ENCODE data around the gene ZBTB5.
"Not testable (repeated sequence)": the region's sequence is repeated elsewhere in the genome, so short reads cannot be mapped to it uniquely, and the experiment has no call there.

ZBTB5 gene

DNA sequence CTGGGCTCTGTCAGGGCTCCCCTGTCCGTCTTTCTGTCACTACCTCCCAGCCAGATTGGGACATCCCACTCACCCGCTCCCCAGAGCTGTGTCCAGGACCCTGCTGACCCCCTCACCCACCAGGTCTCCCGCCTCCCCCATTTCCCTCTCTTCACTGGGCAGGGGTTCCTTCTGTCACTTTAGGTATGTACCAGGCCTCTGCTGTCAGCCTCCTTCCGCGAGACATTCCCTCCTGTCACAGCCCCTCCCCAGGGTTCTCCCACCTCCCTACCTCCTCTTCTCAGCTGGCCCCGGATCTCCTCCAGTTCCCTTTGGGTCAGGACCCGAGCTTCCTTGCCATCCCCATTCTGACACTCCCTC is 21.0 kb upstream of the ZBTB5 start:
- DNase-seq: peak; percentile 66

DNA sequence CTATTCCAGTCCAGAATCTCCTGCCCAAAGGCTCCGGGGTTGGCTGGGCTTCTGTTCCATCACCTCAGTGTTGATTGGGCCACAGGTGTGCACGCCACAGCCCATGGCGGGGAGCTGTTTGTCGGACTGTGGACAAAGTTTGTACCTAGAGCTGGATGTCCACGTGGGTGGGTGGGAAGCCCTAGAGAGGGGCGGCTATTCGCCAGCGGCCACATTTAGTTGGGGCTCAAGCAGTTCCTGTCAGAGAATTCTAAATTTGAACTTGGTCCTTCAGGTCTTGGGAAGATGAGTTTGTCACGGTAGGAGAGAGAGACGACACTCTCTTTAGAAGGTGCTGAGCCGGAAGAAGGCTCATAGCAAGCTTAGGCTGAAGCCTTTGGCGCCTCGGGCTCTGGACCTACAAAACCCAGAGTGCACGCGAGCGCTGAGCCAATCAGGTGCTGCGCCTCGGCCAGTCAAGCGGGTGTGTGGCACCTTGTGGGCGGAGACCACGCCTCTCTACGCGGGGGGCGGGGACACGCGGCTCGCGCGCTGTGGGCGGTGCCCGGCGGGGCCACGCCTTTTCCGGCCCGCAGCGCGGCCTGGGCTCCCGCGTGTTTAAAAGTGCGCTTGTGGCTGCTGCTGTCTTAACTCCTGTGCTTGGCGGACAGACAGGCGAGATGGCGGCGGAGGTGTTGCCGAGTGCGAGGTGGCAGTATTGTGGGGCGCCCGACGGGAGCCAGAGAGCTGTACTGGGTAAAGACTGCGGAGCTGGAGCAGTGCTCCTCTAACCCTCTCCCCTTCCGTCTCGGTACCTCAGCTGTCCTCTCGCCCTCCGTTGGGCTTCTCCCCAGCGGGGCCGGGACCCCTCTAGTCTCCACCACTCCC is 20.4 kb upstream of the ZBTB5 start, which contains the start of gene POLR1E:
TSS of gene POLR1E (plus strand) at position 560 of the 867 bp plus-strand sequence. CDS start at position 660, 100 bp downstream.
- DNase-seq: peak; percentile 99

DNA sequence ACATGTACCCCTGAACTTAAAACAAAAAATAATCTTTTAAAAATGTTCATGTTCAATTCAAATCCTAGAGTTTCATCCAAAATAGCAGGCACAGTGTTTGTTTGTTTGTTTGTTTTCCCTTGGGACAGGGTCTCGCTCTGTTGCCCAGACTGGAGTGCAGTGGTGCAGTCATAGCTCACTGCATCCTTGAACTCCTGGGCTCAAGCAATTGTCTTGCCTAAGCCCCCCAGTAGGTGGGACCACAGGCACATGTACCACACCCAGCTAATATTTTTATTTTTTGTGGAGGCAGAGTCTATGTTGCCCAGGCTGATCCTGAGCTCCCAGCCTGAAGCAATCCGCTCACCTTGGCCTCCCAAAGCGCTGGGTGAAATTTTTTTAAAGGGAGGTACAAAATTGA is 15.5 kb upstream of the ZBTB5 start:
- no peak for DNase-seq

DNA sequence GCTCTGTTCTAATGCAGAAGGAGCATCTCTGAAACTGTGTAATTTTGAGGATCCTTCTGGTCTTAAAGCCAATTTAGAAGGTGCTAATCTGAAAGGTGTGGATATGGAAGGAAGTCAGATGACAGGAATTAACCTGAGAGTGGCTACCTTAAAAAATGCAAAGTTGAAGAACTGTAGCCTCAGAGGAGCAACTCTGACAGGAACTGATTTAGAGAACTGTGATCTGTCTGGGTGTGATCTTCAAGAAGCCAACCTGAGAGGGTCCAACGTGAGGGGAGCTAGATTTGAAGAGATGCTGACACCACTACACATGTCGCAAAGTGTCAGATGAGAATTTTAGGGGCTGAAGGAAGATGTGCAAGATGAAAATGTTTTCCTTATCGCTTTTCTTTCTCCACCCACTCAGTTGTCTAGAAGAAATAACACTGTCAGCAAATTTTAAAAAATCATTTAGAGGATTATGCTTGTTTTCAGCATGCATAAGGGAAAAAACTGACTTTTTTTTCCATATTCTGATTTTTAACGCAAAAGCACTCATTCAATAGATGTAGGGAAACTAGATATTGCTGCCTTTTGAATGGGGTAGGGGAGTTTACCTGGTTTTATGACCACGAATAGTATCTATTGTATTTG is 12.9 kb upstream of the ZBTB5 start:
- DNase-seq: not testable (repeated sequence)

DNA sequence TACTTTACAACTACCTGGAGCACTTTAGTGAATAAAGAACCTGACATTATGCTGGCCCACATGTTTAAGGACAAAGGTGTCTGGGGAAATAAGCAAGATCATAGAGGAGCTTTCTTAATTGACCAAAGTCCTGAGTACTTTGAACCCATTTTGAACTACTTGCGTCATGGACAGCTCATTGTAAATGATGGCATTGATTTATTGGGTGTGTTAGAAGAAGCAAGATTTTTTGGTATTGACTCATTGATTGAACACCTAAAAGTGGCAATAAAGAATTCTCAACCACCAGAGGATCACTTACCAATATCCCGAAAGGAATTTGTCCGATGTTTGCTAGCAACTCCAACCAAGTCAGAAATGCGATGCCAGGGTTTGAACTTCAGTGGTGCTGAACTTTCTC is 12.2 kb upstream of the ZBTB5 start:
- DNase-seq: not testable (repeated sequence)

DNA sequence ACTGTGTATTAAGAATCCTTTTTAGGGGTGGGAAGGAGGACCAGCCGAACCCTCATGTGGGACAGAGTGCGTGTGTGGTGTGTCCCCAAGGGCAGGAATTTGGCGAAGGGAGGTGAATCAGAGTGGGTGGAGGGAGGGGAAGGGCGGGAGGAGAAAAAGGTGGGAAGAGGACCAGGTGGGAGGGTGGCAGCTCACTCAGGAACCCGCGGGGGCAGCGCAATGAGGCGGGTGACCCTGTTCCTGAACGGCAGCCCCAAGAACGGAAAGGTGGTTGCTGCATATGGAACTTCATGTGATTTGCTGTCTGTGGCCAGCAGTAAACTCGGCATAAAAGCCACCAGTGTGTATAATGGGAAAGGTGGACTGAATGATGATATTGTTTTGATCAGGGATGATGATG is 11.7 kb upstream of the ZBTB5 start:
- DNase-seq: no peak

DNA sequence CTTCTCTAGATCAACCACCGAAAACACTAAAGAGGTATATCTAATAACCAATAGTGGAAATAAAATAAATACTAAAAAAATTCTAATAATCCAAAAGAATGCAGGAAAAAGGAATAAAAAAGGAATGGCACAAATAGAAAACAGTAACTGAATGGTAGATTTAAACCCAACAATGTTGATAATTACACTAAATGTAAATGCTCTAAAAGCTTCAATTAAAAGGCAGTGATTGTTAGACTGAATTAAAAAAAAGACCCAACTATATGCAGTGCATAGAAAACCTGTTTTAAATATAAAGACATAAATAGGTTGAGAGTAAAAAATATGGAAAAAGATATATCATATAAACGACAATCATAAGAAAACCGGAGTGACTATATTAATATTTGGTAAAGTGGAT is 9.2 kb upstream of the ZBTB5 start:
- no peak for DNase-seq

DNA sequence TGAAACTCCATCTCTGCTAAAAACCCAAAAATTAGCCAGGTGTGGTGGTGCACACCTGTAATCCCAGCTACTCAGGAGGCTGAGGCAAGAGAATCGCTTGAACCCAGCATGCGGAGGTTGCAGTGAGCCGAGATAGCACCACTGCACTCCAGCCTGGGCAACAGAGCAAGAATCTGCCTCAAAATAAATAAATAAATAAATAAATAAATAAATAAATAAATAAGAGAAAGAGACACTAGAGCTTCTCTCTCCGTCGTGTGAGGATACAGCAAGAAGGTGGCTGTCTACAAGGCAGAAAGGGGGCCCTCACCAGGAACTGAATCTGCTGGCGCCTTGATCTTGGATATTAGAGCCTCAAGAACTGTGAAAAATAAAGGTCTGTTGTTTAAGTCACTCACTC is 8.7 kb upstream of the ZBTB5 start:
- DNase-seq: not testable (repeated sequence)

DNA sequence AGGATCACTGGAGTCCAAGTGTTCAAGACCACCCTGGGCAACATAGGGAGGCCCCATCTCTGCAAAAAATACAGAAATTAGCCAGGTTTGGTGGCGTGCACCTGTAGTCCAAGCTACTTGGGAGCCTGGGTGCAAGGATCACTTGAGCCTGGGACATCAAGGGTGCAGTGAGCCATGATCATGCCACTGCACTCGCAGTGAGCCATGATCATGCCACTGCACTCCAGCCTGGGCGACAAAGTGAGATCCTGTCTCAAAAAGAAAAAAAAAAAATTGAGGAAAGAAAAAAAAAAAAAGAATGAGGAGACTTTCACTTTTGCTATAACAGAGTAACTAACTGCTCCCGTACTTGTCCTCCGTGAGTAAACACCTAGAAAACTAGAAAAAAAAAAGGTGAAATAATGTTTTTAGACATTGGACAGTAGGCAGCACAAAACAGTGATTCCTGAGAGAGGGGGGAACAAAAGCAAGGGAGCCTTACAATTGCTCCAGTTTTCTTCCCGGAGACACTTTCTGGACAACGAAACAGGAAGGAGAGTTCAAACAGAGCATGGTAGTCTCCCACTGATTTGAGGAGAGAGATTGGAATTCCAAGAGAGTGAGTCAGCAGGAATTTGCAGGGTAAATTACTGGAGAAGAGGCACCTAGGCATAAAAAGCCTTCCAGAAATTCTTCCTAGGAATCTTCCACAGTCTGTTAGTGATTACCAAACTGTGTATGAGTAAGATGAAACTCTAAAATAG is 6.9 kb upstream of the ZBTB5 start:
- no peak for DNase-seq

DNA sequence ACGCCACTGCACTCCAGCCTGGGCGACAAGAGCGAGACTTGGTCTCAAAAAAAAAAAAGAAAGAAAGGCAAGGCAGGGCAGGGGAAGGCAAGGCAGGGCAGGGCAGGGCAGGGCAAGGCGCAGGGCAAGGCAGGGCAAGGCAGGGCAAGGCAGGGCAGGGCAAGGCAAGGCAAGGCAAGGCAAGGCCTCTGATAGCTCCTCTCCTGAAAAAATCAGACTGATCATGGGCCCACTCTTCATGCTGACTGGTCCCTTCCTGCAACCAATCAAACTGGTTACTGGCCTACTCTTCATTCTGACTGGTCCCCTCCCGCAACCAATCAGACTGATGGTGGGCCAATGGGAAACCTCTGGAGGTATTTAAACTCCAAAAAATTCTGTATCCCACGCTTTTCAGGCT is 3.4 kb upstream of the ZBTB5 start:
- DNase-seq: no peak

DNA sequence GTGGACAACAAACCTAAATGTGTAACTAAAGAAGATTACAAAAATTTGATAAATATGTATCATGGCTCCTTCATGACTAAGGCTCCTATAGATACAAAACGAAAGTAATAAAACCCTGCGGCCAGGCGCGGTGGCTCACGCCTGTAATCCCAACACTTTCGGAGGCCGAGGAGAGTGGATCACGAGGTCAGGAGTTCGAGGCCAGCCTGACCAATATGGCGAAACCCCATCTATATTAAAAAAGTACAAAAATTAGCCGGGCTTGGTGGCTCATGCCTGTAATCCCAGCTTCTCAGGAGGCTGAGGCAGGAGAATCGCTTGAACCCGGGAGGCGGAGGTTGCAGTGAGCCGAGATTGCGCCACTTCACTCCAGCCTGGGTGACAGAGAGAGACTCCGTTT is 2.3 kb upstream of the ZBTB5 start:
- DNase-seq: not testable (repeated sequence)

DNA sequence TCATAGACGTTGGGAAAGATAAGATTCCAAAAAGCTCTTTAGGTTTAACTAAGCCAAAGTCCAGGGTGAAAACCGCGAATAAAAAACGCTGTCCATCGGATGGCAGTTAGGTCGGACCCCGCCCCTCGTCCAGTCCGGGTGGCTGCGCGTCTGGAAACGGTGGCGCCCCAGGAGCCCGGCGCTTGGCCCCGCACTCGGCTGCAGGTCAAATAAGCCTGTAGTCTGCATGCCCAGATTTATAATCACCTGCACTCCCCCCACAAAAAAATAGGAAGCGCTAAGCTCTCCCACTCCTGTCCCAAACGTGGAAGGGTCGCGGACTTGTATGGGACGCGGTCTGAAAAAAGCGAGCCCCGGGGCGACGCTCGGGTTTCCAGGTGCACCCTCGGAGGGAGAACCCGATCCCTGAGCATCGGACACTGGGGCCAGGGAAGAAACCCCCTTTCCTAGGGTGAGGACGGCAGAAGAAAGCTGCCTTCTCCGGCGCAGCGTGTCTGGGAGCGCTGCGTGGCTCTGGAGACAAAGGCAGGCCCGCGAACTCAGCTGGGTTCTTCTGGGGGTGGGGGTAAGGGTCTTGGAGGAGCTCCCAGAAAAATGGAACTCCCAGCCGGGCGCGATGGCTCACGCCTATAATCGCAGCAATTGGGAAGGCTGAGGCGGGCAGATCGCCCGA is 923 bp upstream of the ZBTB5 start:
- DNase-seq: peak; percentile 76

DNA sequence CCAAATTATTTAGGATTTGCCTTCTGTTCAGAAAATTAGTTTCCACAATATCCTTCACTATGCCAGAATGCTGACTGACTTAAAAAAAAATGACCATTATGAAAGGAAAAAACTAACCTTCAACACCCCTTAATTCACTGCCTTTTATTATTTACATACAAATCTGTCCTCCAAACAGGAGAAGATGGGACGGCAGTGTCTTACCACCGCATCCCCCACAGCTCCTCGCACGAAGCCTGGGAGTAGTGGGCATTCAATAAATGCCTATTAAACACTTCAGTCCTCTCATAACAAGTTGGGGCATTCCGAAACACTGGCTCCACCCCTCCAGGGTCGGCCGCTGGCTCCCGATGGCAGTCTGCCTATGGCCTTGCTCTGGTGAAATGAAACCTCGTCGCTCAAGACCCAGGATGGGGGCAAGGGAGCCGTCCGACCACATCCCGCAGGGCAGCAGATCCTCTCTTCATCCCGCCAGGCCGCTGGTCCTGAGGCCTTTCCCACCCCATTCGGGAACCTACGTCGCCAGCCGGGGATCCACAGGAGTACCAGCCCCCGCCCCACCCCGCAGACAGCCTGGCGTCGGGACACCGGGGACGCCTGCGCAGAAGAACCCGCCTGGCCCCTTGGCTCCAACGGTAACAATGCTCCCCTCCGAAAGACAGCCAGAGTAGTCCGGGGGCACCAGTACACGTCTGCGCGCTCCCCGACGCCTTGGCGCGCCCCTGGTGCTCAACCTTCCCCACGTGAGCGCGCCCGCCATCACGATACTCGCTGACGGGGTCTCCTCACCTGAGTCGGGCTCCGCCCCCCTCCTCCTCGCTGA is 613 bp downstream of the ZBTB5 start:
- DNase-seq: no peak

DNA sequence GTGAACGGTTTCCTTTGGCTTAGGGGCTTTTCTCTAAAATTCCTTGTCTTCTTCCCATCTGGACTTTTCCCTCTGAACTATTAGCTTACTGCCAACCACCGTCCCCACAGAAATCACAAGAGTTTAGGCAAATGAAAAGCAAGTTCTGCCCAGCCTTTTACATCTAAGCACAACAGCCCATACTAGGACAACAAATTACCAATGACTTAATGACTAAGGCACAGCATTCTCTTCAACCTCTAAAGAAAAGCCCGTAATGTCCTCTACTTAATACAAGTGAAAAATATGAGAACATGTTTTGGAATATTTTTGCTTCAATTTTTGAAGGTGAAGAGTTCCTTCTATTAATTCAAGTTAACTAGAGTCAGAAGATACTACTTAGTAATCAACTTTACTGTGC is 1.2 kb downstream of the ZBTB5 start:
- no peak for DNase-seq

DNA sequence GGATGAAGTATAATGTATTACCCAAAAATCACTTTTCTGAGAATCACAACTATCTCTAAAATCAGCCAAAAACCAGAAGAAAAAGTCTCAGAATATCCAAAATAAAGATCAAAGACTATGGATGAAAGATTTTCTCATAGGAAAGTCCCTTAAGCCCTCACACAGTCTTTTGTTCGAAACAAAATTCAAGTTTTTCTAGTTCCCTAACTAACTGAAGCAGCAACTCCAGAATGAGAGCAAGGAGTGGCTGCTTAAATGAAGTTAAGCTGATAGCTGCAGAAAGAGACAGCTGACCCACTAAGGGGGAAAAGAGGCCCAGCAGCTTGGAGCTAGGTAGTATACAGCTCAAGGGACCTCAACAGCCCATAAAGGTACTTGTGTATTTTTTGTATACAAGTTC is 8.4 kb downstream of the ZBTB5 start:
- no peak for DNase-seq

DNA sequence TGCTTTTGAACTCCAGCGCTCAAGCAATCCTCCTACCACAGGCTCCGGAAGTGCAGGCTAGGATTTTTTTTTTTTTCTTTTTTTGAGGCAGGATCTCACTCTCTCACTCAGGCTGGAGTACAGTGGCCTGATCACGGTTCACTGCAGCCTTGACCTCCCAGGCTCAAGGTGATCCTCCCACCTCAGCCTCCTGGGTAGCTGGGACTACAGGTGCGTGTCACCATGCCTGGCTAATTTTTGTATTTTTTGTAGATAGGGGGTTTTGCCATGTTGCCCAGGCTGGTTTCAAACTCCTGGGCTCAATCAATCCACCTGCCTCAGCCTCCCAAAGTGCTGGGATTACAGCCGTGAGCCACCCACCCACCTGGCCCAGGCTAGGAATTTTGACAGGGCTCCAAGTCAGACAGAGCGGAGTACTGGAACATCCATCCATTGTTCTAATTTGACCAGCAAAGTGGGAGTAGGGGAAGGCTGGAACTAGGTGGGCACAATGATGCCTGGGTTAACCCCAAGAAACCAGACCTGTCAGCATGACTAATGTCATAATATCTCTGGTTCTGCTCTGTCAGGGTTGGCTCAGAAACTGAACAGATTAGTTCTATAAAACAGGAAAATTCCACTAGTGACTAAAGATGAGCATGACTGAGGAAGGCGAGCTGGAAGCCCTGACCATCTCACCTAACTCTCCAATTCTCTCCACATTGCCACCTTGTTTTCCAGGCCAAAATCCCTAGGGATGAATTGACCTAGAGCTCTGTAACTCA is 9.2 kb downstream of the ZBTB5 start:
- peak; percentile 19 for DNase-seq

DNA sequence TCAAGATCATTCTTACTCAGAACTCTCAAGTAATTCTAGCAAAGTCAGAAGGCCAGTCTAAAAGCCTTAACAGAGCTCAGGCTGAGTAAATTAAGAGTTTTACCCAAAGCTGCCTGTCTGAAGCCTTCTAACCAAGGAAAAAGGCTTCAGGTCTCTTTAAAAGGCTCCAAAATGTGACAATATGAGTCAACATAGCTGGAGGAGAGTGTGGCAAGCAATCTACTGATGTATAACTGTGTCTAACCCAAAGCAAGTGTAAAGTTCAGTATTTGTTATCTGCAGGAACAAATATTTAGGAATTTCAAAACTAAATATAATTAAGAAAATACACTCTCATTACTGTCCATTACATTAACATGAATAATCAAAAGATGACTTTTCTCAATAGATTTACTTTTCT is 11.0 kb downstream of the ZBTB5 start:
- DNase-seq: no peak

DNA sequence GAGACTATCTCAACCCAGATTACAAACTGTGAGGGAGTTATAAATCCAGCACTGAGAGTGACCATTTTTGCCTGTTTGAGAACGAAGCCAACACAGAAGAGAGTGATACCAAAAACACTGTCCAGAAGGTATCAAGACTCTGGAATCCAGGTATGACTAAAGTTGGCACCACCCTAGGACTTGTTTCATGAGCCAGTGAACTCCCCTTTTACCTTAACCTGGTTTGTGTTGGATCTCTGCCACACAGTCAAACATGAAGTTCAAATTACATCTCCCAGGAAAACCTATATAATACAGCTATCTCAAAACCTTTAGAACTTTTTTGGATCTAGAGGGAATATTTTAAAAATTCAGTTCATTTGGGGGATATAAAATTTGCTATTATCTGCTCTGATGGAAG is 11.4 kb downstream of the ZBTB5 start:
- no peak for DNase-seq

DNA sequence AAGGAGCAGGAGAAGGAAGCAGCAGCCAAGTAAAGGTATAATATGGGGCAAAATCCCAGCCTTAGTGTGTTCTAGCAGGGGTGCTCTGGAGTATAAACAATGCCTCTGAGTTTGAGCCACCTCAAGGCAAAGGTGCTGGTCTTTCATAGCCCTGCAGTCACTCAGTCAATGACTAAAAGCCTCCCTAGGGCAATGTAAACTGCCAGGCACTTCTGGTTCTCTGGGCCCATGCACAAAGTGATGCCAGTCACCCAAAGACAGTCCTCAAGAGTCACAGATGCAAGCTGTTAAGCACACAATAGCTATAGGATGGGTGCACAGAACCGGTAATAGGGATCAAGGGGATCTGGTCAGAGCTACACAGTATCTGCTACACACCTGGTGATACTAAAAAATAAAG is 12.6 kb downstream of the ZBTB5 start:
- DNase-seq: no peak

DNA sequence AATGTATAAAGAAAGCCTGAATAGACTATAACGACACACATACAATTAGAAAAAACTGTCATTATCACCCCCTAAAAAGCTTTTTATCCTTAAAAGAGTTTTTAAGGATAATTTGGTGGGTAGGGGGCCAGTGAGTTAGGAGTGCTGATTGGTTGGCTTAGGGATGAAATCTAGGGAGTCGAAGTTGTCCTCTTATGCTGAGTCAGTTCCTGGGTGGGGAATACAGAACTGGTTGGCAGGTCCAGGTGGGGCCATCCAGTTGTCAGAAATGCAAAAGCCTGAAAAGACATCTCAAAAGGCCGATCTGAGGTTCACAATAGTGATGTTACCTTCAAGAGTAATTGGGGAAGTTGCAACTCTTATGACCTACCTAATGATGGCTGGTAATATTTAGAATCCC is 13.6 kb downstream of the ZBTB5 start:
- no peak for DNase-seq

DNA sequence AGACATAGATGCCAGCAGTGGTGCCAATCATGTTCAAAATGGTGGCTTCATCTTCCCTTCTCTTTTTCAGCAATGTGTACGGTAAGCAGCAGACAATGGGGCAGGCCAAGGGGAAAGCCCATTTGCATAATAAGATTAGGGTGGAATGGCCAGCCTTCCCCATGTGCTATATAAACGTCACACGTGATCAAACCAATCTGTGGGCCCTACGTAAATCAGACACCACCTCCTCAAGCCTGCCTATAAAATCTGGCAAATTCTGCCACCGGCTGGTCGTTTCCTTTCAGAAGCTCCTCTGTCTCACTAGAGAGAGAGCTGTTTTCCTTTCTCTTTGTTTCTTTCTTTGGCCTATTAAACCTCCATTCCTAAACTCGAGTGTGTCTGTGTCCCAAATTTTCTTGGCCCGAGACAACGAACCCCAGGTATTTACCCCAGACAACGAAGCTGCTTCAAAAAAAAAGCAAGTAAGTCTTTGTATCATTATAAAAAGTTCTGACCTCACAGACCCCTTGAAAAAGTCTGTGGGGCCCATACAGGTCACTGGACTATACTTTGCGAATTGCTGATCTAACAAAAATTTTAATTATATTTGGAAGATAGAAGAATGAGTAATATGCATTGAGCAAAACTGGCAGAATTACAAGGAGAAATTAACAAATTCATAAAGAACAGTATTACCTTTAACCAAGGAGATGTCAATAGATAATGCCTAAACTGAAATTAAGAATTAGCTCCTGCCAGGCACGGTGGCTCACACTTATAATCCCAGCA is 15.2 kb downstream of the ZBTB5 start:
- no peak for DNase-seq

Data from activated CD8-positive, alpha-beta memory T cell treated with anti-CD3 and anti-CD28 coated beads for 24 hours (primary cell).